Dedifferentiated amniotic fluid mesenchymal stem cell (primary cell): Measurements from ENCODE around the gene SULT1A2.
A peak's percentile ranks its signal among the peaks of the same experiment; 100 is the strongest.
"Not testable (repeated sequence)": the region's sequence is repeated elsewhere in the genome, so short reads cannot be mapped to it uniquely, and the experiment has no call there.

Experiments used
- DNase-seq: peaks from one replicate; pipeline ENCODE4 v3.0.0-alpha.2; 2016; ENCODE audit errors: extremely low spot score

The SULT1A2 gene

GRCh38 chr16:28596840-28597691 is at the start of gene SULT1A2:
Gene SULT1A2, minus strand, starts transcription at chr16:28597050. Its CDS starts 1,120 bp downstream, at chr16:28595930.
- no peak for DNase-seq

- not testable (repeated sequence) for DNase-seq
Measured at GRCh38 chr16:28639959-28640358, 43.1 kb upstream of the SULT1A2 start.

- DNase-seq: not testable (repeated sequence)
Measured at GRCh38 chr16:28638359-28638758, 41.5 kb upstream of the SULT1A2 start.

- not testable (repeated sequence) for DNase-seq
Measured at GRCh38 chr16:28637765-28638164, 40.9 kb upstream of the SULT1A2 start, which contains the start of gene NPIPB8. Gene NPIPB8, plus strand, starts transcription at chr16:28638065. Its CDS starts 296 bp downstream, at chr16:28638361.

GRCh38 chr16:28636093-28636823 is 39.4 kb upstream of the SULT1A2 start:
- DNase-seq: not testable (repeated sequence)

GRCh38 chr16:28630905-28631304 is 34.1 kb upstream of the SULT1A2 start:
- DNase-seq: not testable (repeated sequence)

GRCh38 chr16:28623172-28623711 is 26.4 kb upstream of the SULT1A2 start:
- no peak for DNase-seq

GRCh38 chr16:28622532-28623171 is 25.8 kb upstream of the SULT1A2 start:
- not testable (repeated sequence) for DNase-seq

- no peak for DNase-seq
Measured at GRCh38 chr16:28621481-28622155, 24.8 kb upstream of the SULT1A2 start.

GRCh38 chr16:28620316-28620715 is 23.5 kb upstream of the SULT1A2 start:
- DNase-seq: not testable (repeated sequence)

- peak; percentile 13 for DNase-seq
Measured at GRCh38 chr16:28617874-28618273, 21.0 kb upstream of the SULT1A2 start.

- DNase-seq: peak; percentile 12
Measured at GRCh38 chr16:28616636-28617035, 19.8 kb upstream of the SULT1A2 start.

GRCh38 chr16:28616224-28616577 is 19.4 kb upstream of the SULT1A2 start:
- not testable (repeated sequence) for DNase-seq

GRCh38 chr16:28615486-28616223 is 18.8 kb upstream of the SULT1A2 start:
- peak; percentile 14 for DNase-seq

- DNase-seq: not testable (repeated sequence)
Measured at GRCh38 chr16:28614561-28614960, 17.7 kb upstream of the SULT1A2 start.

GRCh38 chr16:28613912-28614311 is 17.1 kb upstream of the SULT1A2 start:
- DNase-seq: not testable (repeated sequence)

- not testable (repeated sequence) for DNase-seq
Measured at GRCh38 chr16:28612359-28613280, 15.8 kb upstream of the SULT1A2 start.

- no peak for DNase-seq
Measured at GRCh38 chr16:28610595-28611191, 13.8 kb upstream of the SULT1A2 start.
